Kidney capillary endothelial cell (primary cell): Measurements from ENCODE around the gene RNU6-1.

Experiments
- DNase-seq: peaks from one replicate; pipeline ENCODE4 v3.0.0-alpha.2; 2018; ENCODE audit warnings: low spot score

RNU6-1 gene

GRCh38 chr15:67801142-67801541 lies 38.7 kb downstream of the RNU6-1 start:
- DNase-seq: no peak

DNA sequence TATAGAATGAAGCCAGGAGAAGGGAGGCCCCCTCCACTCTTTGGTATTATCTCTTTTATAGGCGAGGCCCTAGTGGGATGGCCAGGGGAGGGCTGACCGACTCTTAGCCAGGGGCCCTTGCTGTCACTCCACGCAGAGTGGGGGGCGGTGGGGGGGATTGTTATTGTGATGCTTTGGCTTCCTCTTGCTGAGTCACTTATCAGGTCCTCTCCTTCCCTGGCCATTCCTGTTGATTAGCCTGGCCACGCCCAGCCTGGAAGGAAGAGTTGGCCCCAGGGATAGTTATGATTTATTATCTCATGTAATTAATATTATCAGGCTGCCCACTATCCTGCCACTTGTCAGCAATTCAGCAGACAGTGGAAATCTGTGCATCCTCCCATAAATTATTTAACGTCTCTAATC lies 40.0 kb downstream of the RNU6-1 start:
- no peak for DNase-seq

- no peak for DNase-seq
These were observed 43.4 kb downstream of the RNU6-1 start for GRCh38 chr15:67796196-67797127.

GRCh38 chr15:67794832-67795574 lies 44.8 kb downstream of the RNU6-1 start:
- DNase-seq: no peak

DNA sequence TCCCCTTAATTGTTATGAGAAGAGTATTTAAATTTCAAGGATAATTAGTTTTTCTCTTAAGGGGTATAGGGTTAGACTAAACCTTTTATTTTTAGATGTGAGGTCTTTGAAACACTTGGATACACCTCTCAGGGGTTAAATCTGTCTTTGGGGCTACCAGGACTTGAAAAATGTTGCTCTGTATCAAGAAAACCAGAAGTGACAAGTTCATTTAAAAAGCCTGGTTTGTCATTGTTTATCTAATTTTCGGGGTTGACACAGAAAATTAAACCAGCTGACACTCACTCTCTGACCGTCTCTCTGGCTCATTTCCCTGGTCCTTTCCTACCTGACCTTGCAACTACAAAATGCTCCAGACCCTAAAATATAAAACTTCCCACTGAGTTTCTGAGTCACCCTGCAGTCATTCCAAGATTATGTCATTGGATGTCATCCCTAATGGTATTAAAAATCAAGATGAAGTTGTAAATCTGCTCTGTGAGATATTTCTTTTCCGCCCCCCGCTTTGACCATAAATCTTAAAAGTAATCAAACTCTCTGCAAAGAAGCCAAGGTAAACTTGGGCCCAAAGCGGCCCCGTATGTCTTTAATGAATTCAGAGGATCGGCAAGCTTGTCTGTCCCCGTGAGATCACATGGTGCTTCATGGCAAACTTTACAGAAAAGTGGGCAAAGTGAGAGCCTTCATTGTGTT lies 47.4 kb downstream of the RNU6-1 start:
- DNase-seq: peak; percentile 17

DNA sequence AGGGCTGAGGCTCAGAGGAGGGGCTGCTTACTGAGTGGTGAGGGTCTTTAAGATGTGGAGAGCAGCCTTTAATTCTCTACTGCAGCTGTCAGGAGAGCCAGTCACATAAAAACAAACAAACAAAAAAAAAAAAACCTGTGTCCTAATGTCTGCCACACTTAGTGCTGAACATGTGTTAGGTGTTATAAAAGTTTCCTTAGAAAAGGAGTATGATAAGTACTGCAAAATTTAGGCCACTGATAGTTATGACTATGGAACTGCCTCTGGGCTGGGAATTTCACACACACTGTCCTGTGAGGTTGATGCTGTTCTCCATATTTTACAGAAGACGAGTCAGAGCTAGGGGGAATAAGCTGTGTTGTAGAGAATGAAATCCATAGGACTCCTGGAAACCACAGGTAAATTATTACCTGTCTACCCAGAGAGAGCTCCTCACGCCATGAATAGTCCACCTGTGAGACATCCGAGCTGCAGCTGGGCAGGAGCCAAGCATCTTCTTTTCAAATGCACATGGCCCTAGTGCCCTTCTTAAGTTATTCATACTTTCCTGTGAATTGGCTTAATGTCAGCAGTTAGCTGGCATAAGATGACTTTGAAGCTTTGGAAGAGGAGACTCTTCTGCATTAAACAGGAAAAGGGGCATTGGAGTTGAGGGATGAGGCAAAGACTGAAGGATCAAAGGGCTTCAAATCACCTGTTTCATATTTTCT lies 49.1 kb downstream of the RNU6-1 start:
- DNase-seq: no peak
